GM19468 (cell line): ENCODE results near the gene RIMBP3B.
"Not testable (repeated sequence)": the region's sequence is repeated elsewhere in the genome, so short reads cannot be mapped to it uniquely, and the experiment has no call there.

ENCODE experiments used
- ATAC-seq: cut with Tn5 transposase; IDR thresholded peaks from one replicate; pipeline ENCODE4 v1.9.1; 2021; ENCODE audit warnings: mild to moderate bottlenecking, moderate library complexity, moderate number of reproducible peaks; ENCODE audit not compliant: unreplicated experiment; ENCODE audit errors: extremely low read depth

RIMBP3B gene

DNA sequence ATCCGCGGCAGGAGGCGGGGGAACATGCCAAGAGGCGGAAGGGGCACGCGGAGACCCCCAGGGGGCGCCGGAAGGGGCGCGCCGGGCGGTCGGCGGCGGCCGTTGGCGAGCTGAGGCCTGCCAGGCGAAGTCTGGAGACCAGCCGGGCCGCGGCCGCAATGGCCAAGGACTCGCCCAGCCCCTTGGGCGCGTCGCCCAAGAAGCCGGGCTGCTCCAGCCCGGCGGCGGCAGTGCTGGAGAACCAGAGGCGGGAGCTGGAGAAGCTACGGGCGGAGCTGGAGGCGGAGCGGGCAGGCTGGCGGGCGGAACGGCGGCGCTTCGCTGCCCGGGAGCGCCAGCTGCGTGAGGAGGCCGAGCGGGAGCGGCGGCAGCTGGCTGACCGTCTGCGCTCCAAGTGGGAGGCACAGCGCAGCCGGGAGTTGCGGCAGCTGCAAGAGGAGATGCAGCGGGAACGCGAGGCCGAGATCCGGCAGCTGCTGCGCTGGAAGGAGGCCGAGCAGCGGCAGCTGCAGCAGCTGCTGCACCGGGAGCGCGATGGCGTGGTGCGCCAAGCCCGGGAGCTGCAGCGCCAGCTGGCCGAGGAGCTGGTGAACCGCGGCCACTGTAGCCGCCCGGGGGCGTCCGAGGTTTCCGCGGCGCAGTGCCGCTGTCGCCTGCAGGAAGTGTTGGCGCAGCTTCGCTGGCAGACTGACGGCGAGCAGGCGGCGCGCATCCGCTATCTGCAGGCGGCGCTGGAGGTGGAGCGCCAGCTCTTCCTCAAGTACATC, at the start of gene RIMBP3B:
Gene RIMBP3B (plus strand): TSS at position 51 of the 767 bp plus-strand sequence. CDS start 108 bp downstream, at position 159.
- not testable (repeated sequence) for ATAC-seq

GRCh38 chr22:21357527-21357926, 26.0 kb upstream of the RIMBP3B start:
- ATAC-seq, result not testable (repeated sequence)

GRCh38 chr22:21360525-21360924, 23.0 kb upstream of the RIMBP3B start:
- not testable (repeated sequence) for ATAC-seq

DNA sequence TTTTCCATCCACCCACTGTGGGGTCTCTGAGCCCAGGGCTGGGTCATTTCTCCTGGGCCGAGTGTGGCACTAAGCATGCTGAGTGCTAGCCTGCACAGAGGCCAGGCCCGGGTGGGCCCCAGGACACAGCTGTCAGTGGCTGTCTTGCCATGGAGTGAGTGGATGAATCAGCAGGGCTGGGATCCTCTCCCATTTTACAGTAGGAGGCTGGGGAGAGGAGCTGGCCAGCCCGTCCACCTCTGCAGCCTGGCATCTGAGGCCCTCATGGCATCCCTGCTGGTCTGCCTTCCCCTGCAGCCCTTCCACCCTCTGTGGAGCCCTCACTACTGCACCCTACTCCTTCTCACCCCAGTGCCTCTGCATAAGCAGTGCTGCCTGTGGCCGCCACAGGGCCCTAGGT, 21.1 kb upstream of the RIMBP3B start:
- ATAC-seq, result not testable (repeated sequence)

GRCh38 chr22:21363061-21363460, 20.5 kb upstream of the RIMBP3B start:
- ATAC-seq, result not testable (repeated sequence)

GRCh38 chr22:21363803-21364202, 19.7 kb upstream of the RIMBP3B start:
- not testable (repeated sequence) for ATAC-seq

DNA sequence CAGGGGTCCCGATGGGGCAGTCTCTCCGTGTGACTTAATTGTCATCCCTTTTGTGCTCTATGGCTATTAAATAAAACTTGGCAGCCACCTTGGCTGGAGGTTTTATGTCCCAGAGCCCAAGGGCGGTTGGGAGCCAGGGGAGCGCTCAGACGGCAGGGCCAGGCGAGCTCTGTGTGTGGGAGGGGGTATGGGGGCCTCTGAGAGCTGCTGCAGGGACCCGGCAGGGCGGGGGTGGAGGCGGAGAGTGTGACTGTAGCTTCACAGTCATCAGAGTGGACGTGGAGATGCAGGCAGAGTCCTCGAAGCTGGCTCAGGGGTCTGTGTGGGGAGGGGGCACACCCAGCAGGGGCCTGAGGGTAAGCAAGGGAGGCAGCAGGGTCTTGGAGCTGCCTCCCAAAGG, 19.2 kb upstream of the RIMBP3B start:
- ATAC-seq, result not testable (repeated sequence)

DNA sequence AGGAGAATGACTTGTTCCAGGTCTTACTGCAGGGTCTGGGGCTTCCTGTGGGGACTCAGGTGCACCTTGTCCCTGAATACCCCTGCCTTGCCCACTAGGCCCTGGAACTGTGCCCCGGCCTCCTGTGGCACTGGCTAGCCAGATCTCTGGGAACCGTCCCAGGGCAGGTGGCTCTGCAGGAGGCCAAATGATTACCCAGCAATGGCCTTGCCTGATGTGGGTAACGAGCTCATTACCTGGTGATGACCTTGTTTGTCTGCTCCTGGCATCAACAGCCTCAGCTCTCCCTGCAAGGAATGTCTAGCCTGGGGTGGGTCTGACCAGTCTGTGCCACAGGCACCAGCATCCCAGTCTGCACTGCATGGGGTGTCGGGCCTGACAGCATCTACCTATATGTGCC, 18.2 kb upstream of the RIMBP3B start:
- ATAC-seq, result not testable (repeated sequence)

DNA sequence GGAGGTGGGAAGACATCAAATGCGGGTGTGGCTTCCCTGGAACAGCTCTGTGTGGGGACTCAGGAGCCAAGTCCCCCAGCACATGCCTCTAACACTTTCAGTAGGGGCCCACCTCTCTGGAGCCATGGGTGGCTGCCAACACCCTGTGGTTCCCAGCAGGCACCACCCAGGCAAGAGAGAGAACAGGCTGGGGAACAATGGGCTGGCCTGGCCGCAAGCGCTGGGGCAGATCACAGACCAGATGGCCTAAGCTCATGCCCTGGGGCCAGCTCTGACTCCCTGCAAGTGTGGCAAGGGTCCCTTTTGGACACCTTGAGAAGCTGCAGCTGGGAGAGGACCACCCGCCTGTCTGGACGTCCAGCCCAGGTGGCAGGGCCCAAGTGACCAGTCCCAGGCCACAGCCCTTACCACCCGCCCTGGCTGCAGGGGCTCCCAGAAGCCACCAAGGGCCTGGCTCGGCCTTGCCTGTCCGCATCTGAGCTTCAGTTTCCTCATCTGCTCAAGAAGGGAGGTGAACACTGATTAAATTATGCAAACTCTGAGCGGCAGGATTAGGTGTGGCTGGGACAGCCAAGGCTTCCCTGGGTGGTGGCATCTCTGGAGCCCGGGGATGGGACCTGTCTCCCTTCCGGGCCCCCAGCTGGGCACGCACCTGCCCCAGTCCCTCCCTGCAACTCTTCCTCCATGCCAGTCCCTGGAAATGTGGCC, 14.8 kb upstream of the RIMBP3B start:
- not testable (repeated sequence) for ATAC-seq

DNA sequence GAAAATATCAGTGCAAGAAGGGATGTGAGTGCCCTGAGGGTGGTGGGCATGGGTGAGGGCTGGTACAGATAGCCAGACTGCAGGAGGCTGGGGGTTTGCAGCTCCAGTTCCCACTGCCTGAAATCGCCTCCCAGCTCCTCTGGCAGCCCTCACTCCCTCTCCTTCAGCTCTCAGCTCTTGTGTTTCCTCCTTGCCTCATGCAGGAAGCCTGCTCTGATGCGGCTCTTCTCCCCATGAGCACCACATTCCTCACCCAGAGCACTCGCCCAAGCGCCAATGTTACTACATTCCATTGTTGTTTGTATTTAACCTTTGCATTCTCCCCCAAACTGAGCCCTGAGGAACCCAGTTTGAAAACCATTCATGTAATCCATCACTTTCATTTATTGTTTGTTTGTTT, 7.7 kb upstream of the RIMBP3B start:
- ATAC-seq, result not testable (repeated sequence)

- ATAC-seq, result not testable (repeated sequence)
Observed at GRCh38 chr22:21384468-21385357, 1.2 kb downstream of the RIMBP3B start.

DNA sequence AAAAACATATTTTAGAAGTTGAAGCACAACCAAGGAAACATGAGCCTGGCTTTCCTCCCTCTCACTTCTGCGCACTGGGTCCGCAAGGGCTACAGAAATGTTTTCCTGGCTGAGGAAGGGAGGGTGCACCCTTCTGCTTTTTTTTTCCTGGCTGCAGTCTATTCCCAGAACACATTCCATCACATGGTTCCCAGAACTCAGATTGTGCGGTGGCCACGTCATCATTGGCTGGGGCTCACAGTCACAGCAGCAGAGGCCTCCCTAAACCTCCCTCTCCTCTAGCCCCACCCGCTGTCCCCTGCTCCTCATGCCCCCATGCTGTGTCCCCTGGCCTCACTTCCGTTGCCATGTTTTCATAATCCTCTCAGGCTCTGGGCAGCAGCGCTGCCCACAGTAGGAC, 5.9 kb downstream of the RIMBP3B start:
- not testable (repeated sequence) for ATAC-seq

- not testable (repeated sequence) for ATAC-seq
Observed at GRCh38 chr22:21390013-21390412, 6.5 kb downstream of the RIMBP3B start.

- not testable (repeated sequence) for ATAC-seq
Observed at GRCh38 chr22:21394613-21395012, 11.1 kb downstream of the RIMBP3B start.

DNA sequence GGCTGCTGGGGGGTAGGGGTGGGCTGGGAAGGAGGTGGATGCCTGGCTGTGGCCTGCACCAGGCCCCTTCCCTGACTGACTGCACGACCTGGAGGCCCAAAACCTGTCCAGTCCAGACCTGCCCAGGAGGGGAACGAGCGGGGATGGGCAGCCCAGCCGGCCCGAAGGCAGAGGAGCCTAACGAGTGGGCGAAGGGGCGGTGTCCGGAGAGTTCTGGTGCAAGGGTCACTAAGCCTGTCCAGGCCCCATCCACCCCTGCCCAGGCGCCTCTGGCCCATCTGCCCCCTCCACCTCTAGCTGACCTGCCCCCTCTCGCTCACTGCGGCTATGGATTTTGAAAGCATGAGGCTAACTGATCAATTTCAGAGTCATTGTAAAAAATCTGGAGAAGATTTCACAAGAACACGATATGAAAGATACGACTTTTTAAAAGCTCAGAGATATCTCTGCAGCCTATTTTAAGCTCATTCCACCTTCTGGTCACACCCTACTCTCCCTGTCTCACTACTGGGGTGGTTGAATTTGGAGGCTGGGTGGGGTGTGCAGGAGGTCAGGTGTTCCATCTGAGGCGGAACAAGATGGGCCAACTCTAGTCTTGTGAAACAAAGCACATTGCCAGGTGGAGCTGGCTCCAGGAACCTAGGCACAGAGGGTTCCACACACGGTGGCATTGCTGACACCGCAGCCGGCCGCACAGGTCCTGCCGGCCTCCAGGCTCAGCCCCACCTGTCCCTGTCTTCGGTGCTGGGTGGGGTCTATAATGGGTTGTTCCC, 17.8 kb downstream of the RIMBP3B start:
- ATAC-seq, result not testable (repeated sequence)

DNA sequence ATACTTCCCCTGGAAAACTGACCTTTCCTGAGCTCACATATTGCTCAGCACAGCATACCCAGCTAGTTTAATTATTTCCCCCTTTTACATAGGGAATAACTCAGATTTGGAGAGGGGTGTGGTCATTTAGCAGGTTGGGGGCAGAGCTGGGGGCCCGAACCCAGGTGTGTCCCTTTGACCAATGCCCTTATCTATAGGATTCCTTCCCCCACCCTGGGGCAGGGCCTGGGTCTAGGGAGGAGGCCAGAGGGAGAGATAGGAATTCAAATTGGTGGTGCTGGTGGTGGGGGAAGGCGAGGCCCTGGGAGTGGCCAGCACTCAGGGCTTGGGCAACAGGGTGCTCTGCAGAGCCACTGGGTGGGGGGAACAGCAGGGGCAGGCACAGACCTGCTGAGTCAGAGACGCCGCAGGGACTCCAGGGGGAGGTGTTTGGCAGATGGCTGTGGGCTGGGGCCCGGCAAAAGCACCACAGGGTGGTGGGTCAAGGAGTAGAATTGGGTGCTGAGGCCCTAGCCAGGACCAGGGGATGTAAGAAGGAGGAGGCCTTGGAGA, 19.3 kb downstream of the RIMBP3B start:
- not testable (repeated sequence) for ATAC-seq

DNA sequence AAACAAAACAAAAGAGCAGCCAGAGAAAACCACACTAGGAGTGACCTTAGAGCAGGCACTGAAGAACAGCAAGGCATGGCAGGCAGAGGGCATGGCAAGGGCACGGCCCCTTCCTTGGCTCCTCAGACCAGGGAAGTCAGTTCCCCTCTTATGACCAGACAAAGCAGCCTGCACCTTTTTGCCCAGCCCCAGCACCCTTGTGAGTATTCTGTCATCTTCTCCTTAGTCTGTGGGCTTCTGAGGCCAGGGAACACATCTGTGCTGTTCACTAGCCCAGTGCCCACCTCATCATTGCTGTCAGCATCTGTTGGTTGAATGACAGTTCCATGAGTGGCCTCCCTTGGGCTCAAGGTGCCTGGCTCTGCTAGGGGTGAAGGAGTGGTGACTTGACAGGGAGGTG, 23.6 kb downstream of the RIMBP3B start:
- ATAC-seq, result not testable (repeated sequence)

- ATAC-seq, result not testable (repeated sequence)
Observed at GRCh38 chr22:21407792-21408191, 24.2 kb downstream of the RIMBP3B start.

- not testable (repeated sequence) for ATAC-seq
Observed at GRCh38 chr22:21416375-21416774, 32.8 kb downstream of the RIMBP3B start.
